ENCODE data around the gene CDK14. TPM values are rescaled to one million over a fixed set of nuclear protein-coding genes. Genes with fewer than 3 reads are reported as not detected.

The CDK14 gene
- total RNA-seq, 2 donors from 2014 or later = 1.9 to 4.9 TPM

DNA sequence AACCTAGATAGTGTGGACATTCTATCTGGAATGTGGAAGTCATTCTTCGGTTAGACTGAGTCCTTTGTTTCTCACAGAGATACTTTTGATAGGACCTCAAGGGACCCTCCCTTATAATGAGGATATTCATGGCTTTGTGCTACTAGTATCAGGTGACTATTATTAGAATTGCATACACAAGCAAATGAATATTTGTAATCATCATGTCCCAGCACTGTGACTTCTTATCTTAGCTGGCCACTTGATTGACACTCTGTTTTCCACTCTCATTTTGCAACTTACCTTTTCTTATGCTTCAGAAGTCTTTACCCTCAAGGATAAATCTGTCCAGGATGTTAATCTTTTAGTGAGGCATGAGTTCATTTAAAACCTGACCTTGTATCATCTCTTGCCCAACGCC, 399.9 kb downstream of the CDK14 start:
- no peak for DNase-seq
- H3K4me3 ChIP-seq = no peak overlapping the region
- H3K9me3 ChIP-seq = no peaks in the 10 kb centered on the region
- no peak overlapping the region for H3K27ac ChIP-seq
- H3K9ac ChIP-seq (ENCODE audit: low read depth in 2 of 2, low read length in 2 of 2) = no peak overlapping the region
- intact Hi-C loops (cut with DNase I) = no loop called here
- H3K36me3 ChIP-seq = no peaks in the 10 kb centered on the region
- no peaks in the 10 kb centered on the region for H3K27me3 ChIP-seq
- TF ChIP-seq, protein P1, sequence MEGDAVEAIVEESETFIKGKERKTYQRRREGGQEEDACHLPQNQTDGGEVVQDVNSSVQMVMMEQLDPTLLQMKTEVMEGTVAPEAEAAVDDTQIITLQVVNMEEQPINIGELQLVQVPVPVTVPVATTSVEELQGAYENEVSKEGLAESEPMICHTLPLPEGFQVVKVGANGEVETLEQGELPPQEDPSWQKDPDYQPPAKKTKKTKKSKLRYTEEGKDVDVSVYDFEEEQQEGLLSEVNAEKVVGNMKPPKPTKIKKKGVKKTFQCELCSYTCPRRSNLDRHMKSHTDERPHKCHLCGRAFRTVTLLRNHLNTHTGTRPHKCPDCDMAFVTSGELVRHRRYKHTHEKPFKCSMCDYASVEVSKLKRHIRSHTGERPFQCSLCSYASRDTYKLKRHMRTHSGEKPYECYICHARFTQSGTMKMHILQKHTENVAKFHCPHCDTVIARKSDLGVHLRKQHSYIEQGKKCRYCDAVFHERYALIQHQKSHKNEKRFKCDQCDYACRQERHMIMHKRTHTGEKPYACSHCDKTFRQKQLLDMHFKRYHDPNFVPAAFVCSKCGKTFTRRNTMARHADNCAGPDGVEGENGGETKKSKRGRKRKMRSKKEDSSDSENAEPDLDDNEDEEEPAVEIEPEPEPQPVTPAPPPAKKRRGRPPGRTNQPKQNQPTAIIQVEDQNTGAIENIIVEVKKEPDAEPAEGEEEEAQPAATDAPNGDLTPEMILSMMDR (IDR thresholded peaks at IDR 0.05) = no peak
- H3K4me1 ChIP-seq = no peaks in the 10 kb centered on the region

DNA sequence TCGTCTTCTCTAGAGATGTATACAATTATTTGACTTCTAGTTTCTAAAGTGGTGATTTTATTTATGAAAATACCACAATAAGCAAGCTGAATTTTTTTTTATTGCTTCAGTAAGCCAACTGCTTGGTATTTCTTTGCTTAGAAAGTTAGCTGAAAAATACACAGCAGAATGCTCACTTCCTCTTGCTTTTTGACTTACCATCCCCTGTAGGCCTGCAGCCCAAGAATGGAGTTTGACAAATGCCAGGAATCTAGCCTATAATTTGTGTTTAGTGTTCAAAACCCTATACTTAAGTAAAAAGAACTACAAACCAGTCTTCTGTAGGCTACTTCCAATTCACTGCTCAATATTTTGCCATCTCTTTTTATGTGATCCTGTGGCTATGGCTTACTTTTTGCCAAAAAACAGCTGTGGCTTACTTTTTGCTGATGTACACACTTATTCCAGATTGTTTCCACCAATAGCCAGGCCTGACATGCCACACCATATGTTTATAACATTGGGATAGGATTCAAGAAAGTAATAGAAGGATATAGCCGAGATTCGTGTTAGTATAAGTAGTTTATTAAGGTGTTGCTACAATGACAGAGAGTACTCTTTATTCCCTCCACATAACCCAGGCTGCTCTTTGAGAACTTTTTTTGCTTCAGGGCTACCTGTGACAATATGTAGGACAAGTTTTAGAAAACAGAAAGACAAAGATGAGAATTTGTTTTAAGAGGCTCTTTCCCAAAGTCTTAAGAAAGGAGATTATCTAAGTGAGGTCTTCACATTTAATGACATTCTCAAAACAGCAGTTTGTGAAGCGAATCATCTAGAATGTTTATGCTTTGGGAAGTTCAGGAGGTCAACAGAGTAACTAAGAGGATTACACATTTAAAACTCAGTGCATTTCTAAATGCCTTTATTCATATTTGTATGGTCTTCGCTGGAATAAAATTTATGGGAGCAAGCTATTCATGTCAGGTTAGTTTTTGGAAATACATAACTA, 404.2 kb downstream of the CDK14 start:
- Histone ChIP-seq H3K9ac (ENCODE audit: low read depth in 2 of 2, low read length in 2 of 2) (no peak overlapping the region), H3K27me3 (no peaks in the 10 kb centered on the region), H3K4me1 (no peaks in the 10 kb centered on the region), H3K27ac (no peak overlapping the region), H3K9me3 (no peaks in the 10 kb centered on the region), H3K36me3 (no peaks in the 10 kb centered on the region), H3K4me3 (no peak overlapping the region)
- DNase-seq = no peak
- intact Hi-C loops (cut with DNase I) = no loop called here
- TF ChIP-seq, protein P1 (IDR thresholded peaks at IDR 0.05) = no peak

DNA sequence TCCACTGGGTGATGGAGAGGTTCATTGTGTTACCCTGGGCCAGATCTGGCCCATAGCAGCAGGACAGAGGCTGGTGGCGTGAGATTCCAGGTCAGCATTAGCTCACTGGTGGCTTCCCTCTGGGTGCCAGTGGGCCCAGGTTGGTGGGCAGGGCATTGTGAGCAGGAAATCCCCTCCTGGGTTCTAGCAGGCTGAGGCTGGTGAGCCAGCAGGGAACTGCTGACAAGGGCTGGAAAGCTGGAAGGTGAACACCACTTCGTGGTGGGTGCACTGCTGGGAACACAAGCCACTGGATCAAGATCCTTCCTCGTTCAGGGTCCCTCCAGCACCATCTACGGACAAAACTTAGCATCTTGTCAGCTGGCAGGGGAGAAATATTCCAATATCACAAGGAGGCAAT, 408.9 kb downstream of the CDK14 start:
- Histone ChIP-seq H3K4me1 (no peaks in the 10 kb centered on the region), H3K27me3 (no peaks in the 10 kb centered on the region), H3K9me3 (no peaks in the 10 kb centered on the region), H3K4me3 (no peak overlapping the region), H3K9ac (ENCODE audit: low read depth in 2 of 2, low read length in 2 of 2) (no peak overlapping the region), H3K27ac (no peak overlapping the region), H3K36me3 (no peaks in the 10 kb centered on the region)
- intact Hi-C loops (cut with DNase I) = no loop called here
- no peak for DNase-seq
- TF ChIP-seq, protein P1 (IDR thresholded peaks at IDR 0.05) = no peak

DNA sequence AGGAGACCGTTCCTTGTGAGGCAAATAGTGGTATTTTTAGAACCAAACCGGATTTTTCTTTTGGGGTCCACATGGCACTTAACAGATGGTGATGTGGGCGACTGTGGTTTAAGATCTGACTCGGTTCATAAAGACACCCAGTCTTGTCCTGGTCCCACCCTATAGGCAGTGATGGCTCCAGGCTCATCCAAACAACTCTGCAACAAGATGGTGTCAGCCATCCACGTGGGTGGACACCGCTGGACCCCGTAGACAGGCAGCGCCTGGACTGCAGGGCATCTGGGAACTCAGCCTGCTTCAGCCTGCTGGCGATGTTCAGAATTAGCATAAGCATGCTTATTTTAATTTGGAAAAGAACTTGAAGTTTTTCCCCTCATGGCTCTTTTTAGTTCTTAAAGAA, 409.7 kb downstream of the CDK14 start:
- intact Hi-C loops (cut with DNase I) = no loop called here
- no peak for DNase-seq

DNA sequence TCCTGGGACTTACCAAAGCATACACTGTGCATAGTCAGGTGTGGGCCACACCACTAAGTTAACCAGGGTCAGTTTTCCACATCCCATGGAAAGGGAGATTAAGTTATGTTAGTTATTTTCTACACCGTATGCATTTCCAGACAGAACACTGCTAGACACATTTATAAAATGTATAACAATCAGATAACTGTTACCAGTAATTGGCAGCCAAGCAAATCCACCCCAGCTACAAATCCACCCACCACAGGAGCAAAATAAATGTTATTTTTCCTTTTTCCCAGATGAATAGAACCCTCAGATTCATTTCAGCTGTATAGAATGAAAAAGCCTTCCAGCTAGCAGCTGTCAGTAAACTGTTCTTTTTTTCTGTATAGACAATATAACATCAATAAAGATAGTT, 411.2 kb downstream of the CDK14 start:
- no peak for DNase-seq

More for the DNA sequence above, 409.7 kb downstream of the CDK14 start:
- H3K9me3 ChIP-seq = no peaks in the 10 kb centered on the region
- TF ChIP-seq, protein P1 (IDR thresholded peaks at IDR 0.05) = no peak
- H3K27ac ChIP-seq = no peak overlapping the region
- H3K9ac ChIP-seq (ENCODE audit: low read depth in 2 of 2, low read length in 2 of 2) = no peak overlapping the region
- H3K4me3 ChIP-seq = no peak overlapping the region
- H3K27me3 ChIP-seq = no peaks in the 10 kb centered on the region
- no peaks in the 10 kb centered on the region for H3K4me1 ChIP-seq
- no peaks in the 10 kb centered on the region for H3K36me3 ChIP-seq

More for the DNA sequence above, 411.2 kb downstream of the CDK14 start:
- Histone ChIP-seq H3K27ac (no peak overlapping the region), H3K9ac (ENCODE audit: low read depth in 2 of 2, low read length in 2 of 2) (no peak overlapping the region), H3K4me3 (no peak overlapping the region), H3K9me3 (no peaks in the 10 kb centered on the region), H3K27me3 (no peaks in the 10 kb centered on the region), H3K4me1 (no peaks in the 10 kb centered on the region), H3K36me3 (no peaks in the 10 kb centered on the region)
- TF ChIP-seq, protein P1 (IDR thresholded peaks at IDR 0.05) = no peak
- intact Hi-C loops (cut with DNase I) = no loop called here

Measured in colonic mucosa (tissue), 4 donors.